HG02870 (cell line): ENCODE measurements around the gene PODNL1.

Experiments used
- ATAC-seq: cut with Tn5 transposase; IDR thresholded peaks from one replicate; pipeline ENCODE4 v1.9.1; 2021; ENCODE audit warnings: mild to moderate bottlenecking, moderate library complexity; ENCODE audit not compliant: unreplicated experiment

The PODNL1 gene

DNA sequence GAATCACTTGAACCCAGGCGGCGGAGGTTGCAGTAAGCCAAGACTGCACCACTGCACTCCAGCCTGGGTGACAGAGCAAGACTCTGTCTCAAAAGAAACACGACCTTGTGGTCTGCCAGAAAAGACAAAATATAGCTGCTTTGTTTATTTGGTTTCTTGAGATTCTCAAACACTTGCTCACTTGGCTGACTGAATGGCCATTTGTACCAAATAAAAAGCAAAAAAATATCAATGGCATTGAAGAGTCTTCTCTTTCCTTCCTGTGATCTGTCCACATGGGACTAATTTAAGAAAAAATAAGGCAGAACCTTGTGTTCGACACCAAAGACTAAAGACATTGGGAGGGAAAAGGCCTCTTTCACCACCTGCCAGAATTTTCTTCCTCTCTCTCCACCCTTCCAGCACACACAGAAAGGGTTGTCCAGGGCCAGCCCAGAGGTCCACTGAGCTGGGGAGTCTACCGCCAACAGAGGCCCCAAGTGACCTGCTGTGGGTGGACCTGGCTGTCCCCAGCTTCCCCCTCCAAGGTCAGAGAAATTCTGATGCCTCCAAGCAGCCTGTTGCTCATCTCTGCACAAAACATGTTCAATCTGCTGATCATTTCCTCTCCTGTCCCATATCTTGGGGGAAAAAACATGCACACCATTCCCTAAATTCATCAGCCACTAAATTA lies 38.2 kb downstream of the PODNL1 start:
- ATAC-seq: no peak

DNA sequence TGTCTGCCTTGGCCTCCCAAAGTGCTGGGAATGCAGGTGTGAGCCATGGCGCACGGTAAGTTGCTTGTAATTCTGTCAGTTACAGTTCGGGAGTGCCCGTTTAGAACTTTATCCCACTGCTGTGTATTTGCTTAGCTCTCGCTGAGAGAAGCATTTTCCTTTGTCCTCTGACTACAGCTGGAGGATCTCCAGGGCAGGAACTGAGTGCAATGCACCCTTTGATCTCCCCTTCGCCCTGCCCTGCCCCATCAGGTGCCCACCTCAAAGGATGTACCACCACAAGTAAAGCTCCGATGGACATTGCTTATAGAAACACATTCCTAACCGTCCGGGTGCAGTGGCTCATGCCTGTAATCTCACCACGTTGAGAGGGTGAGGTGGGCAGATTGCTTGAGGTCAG lies 38.8 kb downstream of the PODNL1 start:
- ATAC-seq: no peak

GRCh38 chr19:13896227-13896626 lies 42.0 kb downstream of the PODNL1 start:
- no peak for ATAC-seq

DNA sequence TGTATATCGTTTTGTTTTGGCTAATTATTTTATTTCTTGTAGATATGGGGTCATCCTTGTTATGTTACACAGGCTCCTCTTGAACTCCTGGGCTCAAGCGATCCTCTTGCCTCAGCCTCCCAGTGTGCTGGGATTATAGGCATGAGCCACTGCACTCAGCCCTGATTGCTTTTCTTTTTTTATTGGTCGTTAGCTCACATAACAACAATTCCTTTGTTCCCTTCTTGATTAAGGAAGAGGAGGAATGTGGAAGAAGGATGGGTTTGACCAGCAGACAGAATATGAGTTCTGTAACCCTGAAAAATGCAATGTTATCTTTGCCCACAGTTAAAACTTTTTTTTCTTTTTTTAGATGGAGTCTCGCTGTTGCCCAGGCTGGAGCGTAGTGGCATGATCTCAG lies 43.7 kb downstream of the PODNL1 start:
- ATAC-seq: no peak

- ATAC-seq: no peak
These were observed 45.3 kb downstream of the PODNL1 start for GRCh38 chr19:13892870-13893269.

DNA sequence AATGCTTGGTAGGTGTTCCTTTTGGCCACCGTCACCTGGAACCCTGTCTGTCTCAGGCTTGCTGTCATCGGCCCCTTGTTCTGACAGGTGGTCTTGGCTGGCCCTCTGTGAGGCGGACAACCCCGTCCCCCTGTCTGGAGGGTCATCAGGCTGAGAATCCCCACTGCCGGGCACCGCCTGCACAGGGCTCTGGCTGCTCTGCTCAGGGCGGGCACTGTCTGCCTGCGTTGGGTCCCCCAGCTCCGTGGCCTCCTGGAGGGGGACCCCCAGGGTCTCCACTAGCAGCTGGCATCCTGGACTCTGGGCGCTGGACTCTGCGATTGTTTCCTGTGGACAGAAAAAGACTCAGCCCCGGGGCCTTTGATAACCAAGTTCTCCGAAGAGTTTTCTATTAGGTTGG lies 48.1 kb downstream of the PODNL1 start:
- no peak for ATAC-seq

GRCh38 chr19:13888281-13888680 lies 49.9 kb downstream of the PODNL1 start:
- ATAC-seq: no peak

DNA sequence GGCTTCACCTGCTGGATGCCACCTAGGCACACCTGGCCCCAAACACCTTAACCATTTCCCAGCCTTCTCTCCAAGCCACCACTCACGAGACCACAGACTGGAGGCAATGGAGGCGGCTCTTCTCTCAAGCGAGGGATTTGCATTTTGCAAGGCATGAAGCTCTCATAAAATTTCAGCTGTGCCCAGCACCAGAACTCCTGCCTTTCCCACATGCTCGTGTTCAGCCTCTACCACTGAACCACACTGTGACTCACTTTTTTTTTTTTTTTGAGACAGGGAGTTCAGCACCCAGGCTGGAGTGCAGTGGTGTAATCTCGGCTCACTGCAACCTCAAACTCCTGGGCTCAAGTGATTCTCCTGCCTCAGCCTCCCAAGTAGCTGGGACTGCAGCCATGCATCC lies 50.7 kb downstream of the PODNL1 start:
- no peak for ATAC-seq

- no peak for ATAC-seq
These were observed 51.2 kb downstream of the PODNL1 start for GRCh38 chr19:13887018-13887436.

GRCh38 chr19:13885826-13886365 lies 52.3 kb downstream of the PODNL1 start:
- no peak for ATAC-seq

- no peak for ATAC-seq
These were observed 53.3 kb downstream of the PODNL1 start for GRCh38 chr19:13884726-13885591.

DNA sequence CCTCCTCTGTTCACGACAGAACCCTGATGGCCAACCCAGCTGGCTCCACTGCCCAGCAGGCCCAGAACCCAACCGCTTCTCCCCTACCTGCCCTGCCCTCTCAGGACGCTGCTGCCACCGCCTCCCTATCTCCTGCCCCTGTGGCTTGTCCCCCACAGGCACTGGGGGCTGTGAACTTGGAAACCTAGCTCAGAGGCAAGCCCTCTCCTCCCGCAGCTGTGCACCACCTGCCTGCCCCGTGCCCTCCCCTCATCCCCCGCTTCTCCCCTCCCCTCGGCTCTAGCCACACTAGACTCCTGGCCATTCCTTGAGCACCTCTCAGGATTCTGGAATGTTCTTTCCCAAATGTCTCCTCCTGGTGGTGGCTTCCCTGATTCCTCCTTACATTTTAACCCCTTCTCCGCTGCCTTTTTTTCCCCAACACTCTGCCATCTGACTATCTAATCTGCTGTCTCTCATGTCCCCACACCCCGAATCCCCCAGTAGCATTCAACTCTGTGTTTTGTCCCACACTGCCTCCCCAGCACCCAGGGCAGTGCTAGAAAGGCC lies 54.6 kb downstream of the PODNL1 start:
- no peak for ATAC-seq

GRCh38 chr19:13882836-13883235 lies 55.4 kb downstream of the PODNL1 start:
- ATAC-seq: no peak

GRCh38 chr19:13882419-13882795 lies 55.8 kb downstream of the PODNL1 start:
- no peak for ATAC-seq

GRCh38 chr19:13881692-13882418 lies 56.4 kb downstream of the PODNL1 start:
- ATAC-seq: no peak

DNA sequence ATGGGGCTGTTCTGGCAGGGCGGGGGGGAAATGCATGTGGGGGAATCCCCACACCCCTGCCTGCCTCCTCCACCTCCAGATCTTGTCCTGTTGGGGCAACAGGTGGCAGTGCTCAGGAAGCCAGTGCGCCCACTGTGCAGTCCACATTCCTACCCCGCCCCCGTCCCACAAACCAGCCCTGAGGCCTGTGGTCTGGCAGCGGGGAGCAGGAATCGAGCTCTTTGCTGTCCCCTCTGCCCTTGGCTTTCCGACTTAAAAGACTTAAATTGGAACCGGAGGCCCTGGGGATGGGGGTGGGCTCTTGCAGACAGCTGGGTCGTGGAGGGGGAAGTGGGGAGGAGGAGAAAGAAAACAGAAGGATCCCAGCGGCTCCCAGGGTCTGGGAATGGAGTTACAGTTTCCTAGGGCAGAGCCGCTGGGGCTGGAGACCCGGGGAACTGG lies 56.9 kb downstream of the PODNL1 start:
- no peak for ATAC-seq
